Left lung (tissue), 10 donors: ENCODE measurements around the gene TNIK. TPM values are rescaled to one million over a fixed set of nuclear protein-coding genes. Genes with fewer than 3 reads are reported as not detected.

Source experiments
- ATAC-seq: fragments of 200-7000 bp; cut with Tn5 transposase; one replicate; pipeline ENCODE4 v1.9.1; 2020; ENCODE audit warnings: moderate library complexity
- DNase-seq, 4 donors: peaks; one replicate each; pipeline ENCODE4 v3.0.0-alpha.2; 2013 to 2020
- H3K27ac ChIP-seq, 2 donors: fragments of 200-600 bp; sonication (generic) in 1 of 2; one replicate each; pipeline versions ENCODE4 v1.5.0 to v1.8.0; 2020 to 2021
- H3K27me3 ChIP-seq, 2 donors: fragments of 200-600 bp; sonication (generic) in 1 of 2; one replicate each; pipeline versions ENCODE4 v1.5.0 to v1.8.0; 2020 to 2021
- H3K36me3 ChIP-seq, 2 donors: fragments of 200-600 bp; sonication (generic) in 1 of 2; one replicate each; pipeline versions ENCODE4 v1.5.0 to v1.8.0; 2020 to 2021
- H3K4me1 ChIP-seq, 2 donors: fragments of 200-600 bp; one replicate each; pipeline ENCODE4 v1.8.0; 2021
- H3K4me3 ChIP-seq, 2 donors: fragments of 200-600 bp; sonication (generic) in 1 of 2; one replicate each; pipeline versions ENCODE4 v1.5.0 to v1.8.0; 2020 to 2021; ENCODE audit warnings: mild to moderate bottlenecking in 1 of 2
- H3K9me3 ChIP-seq, 2 donors: fragments of 200-600 bp; sonication (generic) in 1 of 2; one replicate each; pipeline versions ENCODE4 v1.5.0 to v1.8.0; 2020 to 2021
- CTCF ChIP-seq, 2 donors: fragments of 200-600 bp; sonication (generic) in 1 of 2; IDR thresholded peaks; one replicate each; pipeline versions ENCODE4 v1.5.0 to v1.8.0; 2021; ENCODE audit warnings: antibody characterized with exemption in 2 of 2
- intact Hi-C, 2 donors: fragments of 100-400 bp; cut with DNase I; formaldehyde crosslinking; loops; one replicate each; pipeline versions ENCODE4 v1.11.2 to v1.14.2; 2022
- polyA plus RNA-seq, 6 donors: library from polyadenylated mRNA; unstranded; fragments of 120-200 nt; gene quantifications; one replicate each; pipeline ENCODE4 v1.2.1, GENCODE V29; 2013; ENCODE audit not compliant: insufficient read length in 6 of 6
- total RNA-seq, 2 donors: library from RNA; stranded (reverse); fragmentation: NEBNext Ultra II Directional; extraction: Animal tissue kit (Norgen Biotek cat#: 25700); gene quantifications; one replicate each; pipeline ENCODE4 v1.2.1, GENCODE V29; 2021
- donor health status: DM: no; HTN: yes; CAD: no.
- donor health status: DM: no; HTN: no; CAD: no.

The TNIK gene
- total and polyA plus RNA-seq, 8 donors, result 14.8 to 42.0 (median 17.4) TPM

- H3K36me3 ChIP-seq, result no peaks in the 10 kb centered on the region
- H3K27ac ChIP-seq, result no peak overlapping the region
- peaks cover 12 to 48% of the 10 kb centered on the region in 2 donors for H3K4me1 ChIP-seq
- ATAC-seq, result no peak
- no peak for DNase-seq
- H3K4me3 ChIP-seq, result peak overlapping the region in 1 of 2 donors; percentile 75
- TF ChIP-seq CTCF (IDR thresholded peaks at IDR 0.05), result no peak
- H3K9me3 ChIP-seq, result no peaks in the 10 kb centered on the region
- peaks cover 0 to 52% of the 10 kb centered on the region in 2 donors for H3K27me3 ChIP-seq
- intact Hi-C loops, result no loop called here
These were observed 3.2 kb downstream of the TNIK start for GRCh38 chr3:171456765-171457606.

- ATAC-seq, result no peak
These were observed 4.3 kb downstream of the TNIK start for GRCh38 chr3:171455603-171456550.

GRCh38 chr3:171454041-171454440 is 6.2 kb downstream of the TNIK start:
- ATAC-seq (no peak), DNase-seq (no peak)
- intact Hi-C loops, result no loop called here
- Histone ChIP-seq H3K9me3 (no peaks in the 10 kb centered on the region), H3K27me3 (peaks cover 0 to 23% of the 10 kb centered on the region in 2 donors), H3K27ac (no peak overlapping the region), H3K36me3 (no peaks in the 10 kb centered on the region), H3K4me3 (no peak overlapping the region), H3K4me1 (peaks cover 6 to 31% of the 10 kb centered on the region in 2 donors)
- TF ChIP-seq CTCF (IDR thresholded peaks at IDR 0.05), result no peak

More at GRCh38 chr3:171455603-171456550, 4.3 kb downstream of the TNIK start:
- TF ChIP-seq CTCF (IDR thresholded peaks at IDR 0.05), result no peak
- Histone ChIP-seq H3K27me3 (peaks cover 0 to 42% of the 10 kb centered on the region in 2 donors), H3K36me3 (no peaks in the 10 kb centered on the region), H3K27ac (no peak overlapping the region), H3K4me3 (no peak overlapping the region), H3K4me1 (peaks cover 6 to 37% of the 10 kb centered on the region in 2 donors), H3K9me3 (no peaks in the 10 kb centered on the region)
- intact Hi-C loops, result no loop called here
- no peak for DNase-seq

- H3K27me3 ChIP-seq, result peaks cover 0 to 16% of the 10 kb centered on the region in 2 donors
- no peak for DNase-seq
- intact Hi-C loops, result no loop called here
- H3K4me3 ChIP-seq, result no peak overlapping the region
- no peaks in the 10 kb centered on the region for H3K9me3 ChIP-seq
- no peak for TF ChIP-seq CTCF (IDR thresholded peaks at IDR 0.05)
- H3K4me1 ChIP-seq, result peaks cover 6 to 24% of the 10 kb centered on the region in 2 donors
- no peak for ATAC-seq
- no peaks in the 10 kb centered on the region for H3K36me3 ChIP-seq
- no peak overlapping the region for H3K27ac ChIP-seq
These were observed 6.9 kb downstream of the TNIK start for GRCh38 chr3:171453180-171453886.
